Loucy (cell line): ENCODE results near the gene IGFALS.

ENCODE experiments used
- EZH2phosphoT487 ChIP-seq: fragments of 200-600 bp; IDR thresholded peaks from 2 replicates; pipeline ENCODE4 v1.6.1; 2018; ENCODE audit warnings: antibody characterized with exemption, mild to moderate bottlenecking, moderate library complexity, borderline replicate concordance
- TF ChIP-seq, protein P1 (sequence below): fragments of 200-600 bp; sonication (generic); conservative IDR thresholded peaks from 2 replicates; pipeline ENCODE4 v1.5.1; 2014; ENCODE audit warnings: mild to moderate bottlenecking, antibody characterized with exemption, low read length

- TF ChIP-seq, protein P1, sequence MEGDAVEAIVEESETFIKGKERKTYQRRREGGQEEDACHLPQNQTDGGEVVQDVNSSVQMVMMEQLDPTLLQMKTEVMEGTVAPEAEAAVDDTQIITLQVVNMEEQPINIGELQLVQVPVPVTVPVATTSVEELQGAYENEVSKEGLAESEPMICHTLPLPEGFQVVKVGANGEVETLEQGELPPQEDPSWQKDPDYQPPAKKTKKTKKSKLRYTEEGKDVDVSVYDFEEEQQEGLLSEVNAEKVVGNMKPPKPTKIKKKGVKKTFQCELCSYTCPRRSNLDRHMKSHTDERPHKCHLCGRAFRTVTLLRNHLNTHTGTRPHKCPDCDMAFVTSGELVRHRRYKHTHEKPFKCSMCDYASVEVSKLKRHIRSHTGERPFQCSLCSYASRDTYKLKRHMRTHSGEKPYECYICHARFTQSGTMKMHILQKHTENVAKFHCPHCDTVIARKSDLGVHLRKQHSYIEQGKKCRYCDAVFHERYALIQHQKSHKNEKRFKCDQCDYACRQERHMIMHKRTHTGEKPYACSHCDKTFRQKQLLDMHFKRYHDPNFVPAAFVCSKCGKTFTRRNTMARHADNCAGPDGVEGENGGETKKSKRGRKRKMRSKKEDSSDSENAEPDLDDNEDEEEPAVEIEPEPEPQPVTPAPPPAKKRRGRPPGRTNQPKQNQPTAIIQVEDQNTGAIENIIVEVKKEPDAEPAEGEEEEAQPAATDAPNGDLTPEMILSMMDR: no peak
- TF ChIP-seq EZH2phosphoT487: no peak
These were observed 14.2 kb downstream of the IGFALS start for GRCh38 chr16:1779234-1779701.
